Type B pancreatic cell (in vitro differentiated cells): ENCODE data around the gene MORC3. TPM values are rescaled to one million over a fixed set of nuclear protein-coding genes. Genes with fewer than 3 reads are reported as not detected.

Experiments
- DNase-seq: peaks from one replicate; pipeline ENCODE4 v3.0.0; 2021; ENCODE audit warnings: mixed read lengths; ENCODE audit not compliant: unreplicated experiment; ENCODE audit errors: extremely low spot score
- H3K27ac Mint-ChIP-seq: 2 replicates; pipeline ENCODE4 v1.8.0; 2021; ENCODE audit warnings: mild to moderate bottlenecking, mixed read lengths
- H3K27me3 Mint-ChIP-seq: 2 replicates; pipeline ENCODE4 v1.8.0; 2021; ENCODE audit warnings: mixed read lengths
- H3K36me3 Mint-ChIP-seq: 2 replicates; pipeline ENCODE4 v1.8.0; 2021; ENCODE audit warnings: mixed read lengths
- H3K4me1 Mint-ChIP-seq: one replicate; pipeline ENCODE4 v1.8.0; 2021; ENCODE audit warnings: mixed read lengths; ENCODE audit not compliant: unreplicated experiment
- H3K4me3 Mint-ChIP-seq: 2 replicates; pipeline ENCODE4 v1.8.0; 2021; ENCODE audit warnings: mild to moderate bottlenecking, mixed read lengths
- H3K9me3 Mint-ChIP-seq: 2 replicates; pipeline ENCODE4 v1.8.0; 2021; ENCODE audit warnings: mixed read lengths
- total RNA-seq: library from RNA; stranded (reverse); gene quantifications from 2 replicates; pipeline ENCODE4 v1.2.1, GENCODE V29; 2021; ENCODE audit warnings: low replicate concordance
- TF ChIP-seq, protein P1 (sequence below): fragments of 200-600 bp; sonication (generic); conservative IDR thresholded peaks from 2 replicates; pipeline ENCODE4 v1.5.0; 2021; ENCODE audit warnings: antibody characterized with exemption, mild to moderate bottlenecking

MORC3 gene
- total RNA-seq, 1 donor from 2014 or later: 26.9 TPM

DNA sequence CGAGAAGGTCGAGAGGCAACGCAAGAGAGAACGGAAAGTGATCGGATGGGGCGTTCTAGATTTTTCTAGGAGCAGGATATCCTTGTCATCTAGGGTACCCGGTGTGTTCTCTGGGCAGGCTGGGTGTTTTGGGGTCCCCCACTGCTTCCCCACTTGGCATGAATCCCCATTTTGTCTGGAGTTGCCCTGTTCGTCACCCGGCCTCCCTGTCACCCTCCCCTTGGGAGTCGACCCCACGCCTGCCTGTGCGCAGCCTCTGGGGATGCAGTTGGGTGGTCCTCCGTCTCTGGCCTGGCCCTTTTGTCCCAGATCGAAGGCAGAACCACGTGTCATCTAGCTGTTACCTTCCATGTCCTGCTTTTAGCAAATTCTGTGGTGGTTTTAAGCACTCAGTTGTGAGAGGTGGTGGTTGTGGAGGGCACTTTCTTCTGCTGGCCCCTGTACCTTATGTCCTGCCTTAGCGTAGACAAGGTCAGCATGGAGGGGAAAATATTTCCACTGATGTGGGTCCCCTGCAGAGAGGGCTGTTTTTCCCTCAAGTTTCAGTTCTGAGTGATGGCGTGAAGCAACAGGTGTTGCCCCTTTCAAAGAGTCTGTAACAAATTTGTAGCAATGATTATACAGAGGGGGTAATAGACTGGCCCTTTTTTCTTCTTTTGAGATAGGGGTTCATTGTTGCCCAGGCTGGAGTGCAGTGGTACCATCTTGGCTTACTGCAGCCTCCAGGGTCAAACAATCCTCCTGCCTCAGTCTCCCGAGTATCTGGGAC is 100.8 kb downstream of the MORC3 start:
- Mint-ChIP-seq H3K27me3 (no peaks in the 10 kb centered on the region), H3K36me3 (no peaks in the 10 kb centered on the region), H3K4me3 (no peak overlapping the region), H3K4me1 (peaks cover 8% of the 10 kb centered on the region), H3K9me3 (no peaks in the 10 kb centered on the region), H3K27ac (no peak overlapping the region)
- TF ChIP-seq, protein P1, sequence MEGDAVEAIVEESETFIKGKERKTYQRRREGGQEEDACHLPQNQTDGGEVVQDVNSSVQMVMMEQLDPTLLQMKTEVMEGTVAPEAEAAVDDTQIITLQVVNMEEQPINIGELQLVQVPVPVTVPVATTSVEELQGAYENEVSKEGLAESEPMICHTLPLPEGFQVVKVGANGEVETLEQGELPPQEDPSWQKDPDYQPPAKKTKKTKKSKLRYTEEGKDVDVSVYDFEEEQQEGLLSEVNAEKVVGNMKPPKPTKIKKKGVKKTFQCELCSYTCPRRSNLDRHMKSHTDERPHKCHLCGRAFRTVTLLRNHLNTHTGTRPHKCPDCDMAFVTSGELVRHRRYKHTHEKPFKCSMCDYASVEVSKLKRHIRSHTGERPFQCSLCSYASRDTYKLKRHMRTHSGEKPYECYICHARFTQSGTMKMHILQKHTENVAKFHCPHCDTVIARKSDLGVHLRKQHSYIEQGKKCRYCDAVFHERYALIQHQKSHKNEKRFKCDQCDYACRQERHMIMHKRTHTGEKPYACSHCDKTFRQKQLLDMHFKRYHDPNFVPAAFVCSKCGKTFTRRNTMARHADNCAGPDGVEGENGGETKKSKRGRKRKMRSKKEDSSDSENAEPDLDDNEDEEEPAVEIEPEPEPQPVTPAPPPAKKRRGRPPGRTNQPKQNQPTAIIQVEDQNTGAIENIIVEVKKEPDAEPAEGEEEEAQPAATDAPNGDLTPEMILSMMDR: no peak
- no peak for DNase-seq

DNA sequence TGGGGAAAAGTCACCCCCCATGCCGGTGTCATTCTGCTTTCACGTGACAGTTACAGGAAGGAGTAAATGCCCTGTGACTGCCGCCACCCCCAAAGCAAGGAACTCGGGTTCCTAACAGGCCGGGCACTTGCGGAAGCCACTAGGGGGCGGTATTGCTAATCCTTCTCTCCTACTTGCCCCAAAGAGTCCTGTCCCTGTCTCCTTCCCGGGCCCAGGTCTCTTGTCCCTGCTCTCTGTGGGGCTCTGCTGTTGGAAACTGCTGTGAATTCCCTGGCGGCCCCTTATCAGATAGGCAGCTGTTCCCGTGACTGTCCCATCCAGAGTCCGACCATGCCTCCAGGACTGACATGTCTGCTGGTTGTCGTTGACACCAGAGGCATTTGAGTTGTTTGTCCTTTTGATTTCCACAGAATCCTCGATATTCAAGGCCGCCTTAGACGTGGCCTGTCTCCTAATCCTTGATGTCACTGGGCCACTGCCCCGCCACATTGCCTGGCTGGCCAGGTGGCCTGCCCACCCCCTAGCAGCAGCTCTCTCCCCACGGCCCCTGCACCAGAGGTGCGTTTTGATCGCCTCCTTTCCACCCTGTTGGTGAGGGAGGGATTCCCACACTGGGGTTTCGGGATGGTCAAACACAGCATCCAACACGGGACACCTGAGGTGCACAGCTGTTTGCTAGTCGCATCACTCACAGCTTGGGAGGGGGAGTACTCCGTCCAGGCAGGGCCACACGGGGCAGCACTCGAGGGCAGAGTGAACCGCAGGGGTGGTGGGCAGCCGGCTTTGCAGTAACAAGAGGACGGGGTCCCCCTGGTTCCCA is 102.5 kb downstream of the MORC3 start:
- H3K4me1 Mint-ChIP-seq: peaks cover 8% of the 10 kb centered on the region
- DNase-seq: no peak
- H3K27ac Mint-ChIP-seq: no peak overlapping the region
- no peak overlapping the region for H3K4me3 Mint-ChIP-seq
- H3K36me3 Mint-ChIP-seq: no peaks in the 10 kb centered on the region
- TF ChIP-seq, protein P1: peak; percentile 74
- H3K9me3 Mint-ChIP-seq: no peaks in the 10 kb centered on the region
- no peaks in the 10 kb centered on the region for H3K27me3 Mint-ChIP-seq

DNA sequence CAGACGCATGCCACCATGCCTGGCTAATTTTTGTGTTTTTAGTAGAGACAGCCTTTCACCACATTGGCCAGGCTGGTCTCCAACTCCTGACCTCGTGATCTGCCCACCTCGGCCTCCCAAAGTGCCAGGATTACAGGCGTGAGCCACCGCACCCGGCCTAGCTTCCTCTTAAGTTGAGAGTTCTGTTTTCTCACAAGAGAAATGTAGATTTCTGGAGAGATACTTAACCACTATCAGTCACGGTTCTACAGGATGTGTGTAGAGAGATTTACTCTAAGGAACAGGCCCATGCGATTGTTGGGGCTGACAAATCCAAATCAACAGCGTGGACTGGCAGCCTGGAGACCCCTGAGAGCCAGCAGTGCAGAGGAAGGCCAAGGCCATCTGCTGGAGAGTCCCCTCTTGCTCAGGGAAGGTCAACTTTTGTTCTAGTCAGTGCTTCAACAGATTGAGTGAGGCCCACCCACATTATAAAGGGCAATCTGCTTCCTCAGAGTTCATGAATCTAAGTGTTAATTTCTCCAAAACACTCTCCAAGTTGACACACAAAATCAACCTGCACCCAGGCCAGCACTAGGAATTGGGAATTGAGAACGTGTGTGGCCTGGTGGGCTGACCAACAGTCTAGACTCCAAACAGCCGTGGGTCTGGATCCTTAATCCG is 103.9 kb downstream of the MORC3 start:
- peaks cover 11% of the 10 kb centered on the region for H3K4me1 Mint-ChIP-seq
- TF ChIP-seq, protein P1: no peak
- H3K27ac Mint-ChIP-seq: no peak overlapping the region
- H3K9me3 Mint-ChIP-seq: no peaks in the 10 kb centered on the region
- H3K36me3 Mint-ChIP-seq: no peaks in the 10 kb centered on the region
- no peaks in the 10 kb centered on the region for H3K27me3 Mint-ChIP-seq
- no peak for DNase-seq
- H3K4me3 Mint-ChIP-seq: no peak overlapping the region

DNA sequence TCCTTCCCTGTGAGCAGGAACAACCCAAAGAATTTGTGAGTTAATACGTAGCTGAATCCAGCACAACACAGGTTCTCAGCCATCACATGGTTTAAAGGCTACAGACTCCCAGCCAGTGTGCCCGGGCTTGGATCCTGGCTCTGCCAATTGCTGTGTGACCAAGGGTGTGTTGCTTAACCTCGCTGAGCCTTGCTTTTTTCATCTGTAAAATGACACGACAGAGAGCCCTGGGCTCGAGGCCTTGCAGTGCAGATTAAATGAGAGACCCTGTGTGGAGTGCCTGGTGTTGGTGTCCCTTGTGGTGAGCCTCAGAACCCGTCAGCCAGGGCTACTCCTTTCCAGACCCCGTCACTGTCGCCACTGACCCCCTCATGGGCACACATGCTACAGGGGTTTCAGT is 104.6 kb downstream of the MORC3 start:
- TF ChIP-seq, protein P1: no peak
- no peak for DNase-seq
- H3K4me3 Mint-ChIP-seq: no peak overlapping the region
- H3K36me3 Mint-ChIP-seq: no peaks in the 10 kb centered on the region
- H3K27me3 Mint-ChIP-seq: no peaks in the 10 kb centered on the region
- no peak overlapping the region for H3K27ac Mint-ChIP-seq
- peaks cover 15% of the 10 kb centered on the region for H3K4me1 Mint-ChIP-seq
- no peaks in the 10 kb centered on the region for H3K9me3 Mint-ChIP-seq

DNA sequence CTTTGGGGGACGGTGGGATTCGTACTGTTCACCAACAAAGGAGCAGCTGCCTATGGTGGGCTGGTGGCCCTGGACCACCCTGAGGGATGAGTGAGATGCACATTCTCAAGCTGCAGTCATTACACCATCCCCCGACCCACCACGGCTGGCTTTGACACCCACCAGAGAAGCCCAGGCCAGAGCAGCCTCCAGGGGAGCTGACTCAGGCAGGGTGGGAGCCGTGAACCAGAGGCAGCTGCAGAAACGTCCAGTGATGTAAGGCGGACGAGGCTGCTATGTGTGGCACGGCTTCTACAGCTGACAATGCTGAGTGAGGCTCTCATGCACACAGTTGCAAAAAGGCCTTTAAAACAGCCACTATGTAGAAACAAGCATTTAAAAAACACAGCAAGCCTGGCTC is 105.3 kb downstream of the MORC3 start:
- Mint-ChIP-seq H3K4me3 (no peak overlapping the region), H3K27ac (no peak overlapping the region), H3K36me3 (no peaks in the 10 kb centered on the region), H3K9me3 (no peaks in the 10 kb centered on the region), H3K4me1 (peaks cover 16% of the 10 kb centered on the region), H3K27me3 (peaks cover 2% of the 10 kb centered on the region)
- TF ChIP-seq, protein P1: no peak
- no peak for DNase-seq

Other genes with a start within 250 kb of the MORC3 start
- gene CBR3, start 185.1 kb upstream of the MORC3 start, total RNA-seq: 1.0 and 1.6 TPM in 2 replicates
- gene DOP1B, start 163.4 kb upstream of the MORC3 start, total RNA-seq: 26.5 and 29.9 TPM in 2 replicates
- 7.4 and 17.1 TPM in 2 replicates for gene CHAF1B, start 65.2 kb downstream of the MORC3 start, total RNA-seq
- gene CLDN14, start 159.9 kb downstream of the MORC3 start, total RNA-seq: not detected in 2 replicates